DND-41 (cell line): Measurements from ENCODE around the gene NT5C.

ENCODE experiments used
- EZH2 ChIP-seq: IDR thresholded peaks from 3 replicates; pipeline ENCODE4 v1.6.1; 2012; ENCODE audit warnings: borderline replicate concordance, low read depth, mild to moderate bottlenecking, moderate library complexity, low read length, inconsistent platforms; ENCODE audit not compliant: severe bottlenecking
- TF ChIP-seq, protein P1 (sequence below): IDR thresholded peaks from 2 replicates; pipeline ENCODE4 v1.5.1; 2012; ENCODE audit warnings: borderline replicate concordance, low read length, moderate library complexity, mild to moderate bottlenecking; ENCODE audit not compliant: poor library complexity, severe bottlenecking; ENCODE audit errors: extremely low read depth

DNA sequence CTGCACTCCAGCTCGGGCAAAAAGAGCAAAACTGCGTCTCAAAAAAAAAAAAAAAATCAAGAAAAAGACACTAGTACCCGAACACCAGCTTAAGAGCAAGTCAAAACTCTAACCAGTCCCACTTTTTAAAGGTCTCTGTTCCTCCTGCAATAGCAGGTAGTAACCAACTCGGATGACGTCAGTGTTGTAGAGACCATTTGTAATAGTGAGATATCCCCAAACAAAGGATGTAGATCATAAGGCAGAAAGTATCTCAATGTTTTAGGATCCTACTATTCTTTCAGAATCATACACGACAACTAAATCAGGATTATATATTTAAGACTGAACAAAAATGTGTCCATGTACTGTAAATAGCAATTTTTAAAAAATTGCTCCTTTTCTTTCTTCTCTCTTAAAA lies 20.4 kb upstream of the NT5C start:
- TF ChIP-seq, protein P1, sequence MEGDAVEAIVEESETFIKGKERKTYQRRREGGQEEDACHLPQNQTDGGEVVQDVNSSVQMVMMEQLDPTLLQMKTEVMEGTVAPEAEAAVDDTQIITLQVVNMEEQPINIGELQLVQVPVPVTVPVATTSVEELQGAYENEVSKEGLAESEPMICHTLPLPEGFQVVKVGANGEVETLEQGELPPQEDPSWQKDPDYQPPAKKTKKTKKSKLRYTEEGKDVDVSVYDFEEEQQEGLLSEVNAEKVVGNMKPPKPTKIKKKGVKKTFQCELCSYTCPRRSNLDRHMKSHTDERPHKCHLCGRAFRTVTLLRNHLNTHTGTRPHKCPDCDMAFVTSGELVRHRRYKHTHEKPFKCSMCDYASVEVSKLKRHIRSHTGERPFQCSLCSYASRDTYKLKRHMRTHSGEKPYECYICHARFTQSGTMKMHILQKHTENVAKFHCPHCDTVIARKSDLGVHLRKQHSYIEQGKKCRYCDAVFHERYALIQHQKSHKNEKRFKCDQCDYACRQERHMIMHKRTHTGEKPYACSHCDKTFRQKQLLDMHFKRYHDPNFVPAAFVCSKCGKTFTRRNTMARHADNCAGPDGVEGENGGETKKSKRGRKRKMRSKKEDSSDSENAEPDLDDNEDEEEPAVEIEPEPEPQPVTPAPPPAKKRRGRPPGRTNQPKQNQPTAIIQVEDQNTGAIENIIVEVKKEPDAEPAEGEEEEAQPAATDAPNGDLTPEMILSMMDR: no peak
- TF ChIP-seq EZH2: no peak
